H1 (cell line): Measurements from ENCODE around the gene CRISPLD2. TPM values are rescaled to one million over a fixed set of nuclear protein-coding genes. Genes with fewer than 3 reads are reported as not detected.
"Not testable (repeated sequence)": the region's sequence is repeated elsewhere in the genome, so short reads cannot be mapped to it uniquely, and the experiment has no call there.

Experiments
- CTCF ChIA-PET: fragments of 300-600 bp; sonication (Branson Sonifier 250); formaldehyde crosslinking; loops from one replicate; lab custom pipeline; 2021; ENCODE audit not compliant: partially characterized antibody; lab: Charles Lee
- POLR2A ChIA-PET: fragments of 300-600 bp; sonication (Branson Sonifier 250); formaldehyde crosslinking; loops from one replicate; lab custom pipeline; 2021; ENCODE audit warnings: inconsistent platforms; ENCODE audit not compliant: partially characterized antibody; lab: Charles Lee
- DNase-seq, 2 experiments: peaks; one replicate each; pipeline versions ENCODE4 v3.0.0 to v3.0.0-alpha.2; 2010 to 2022; ENCODE audit warnings: low spot score in 2 of 2, low read depth in 1 of 2, mixed read lengths in 1 of 2
- FAIRE-seq: peaks from 2 replicates; lab custom pipeline; 2011; peaks lifted over from hg19 to GRCh38; lab: Jason Lieb, UNC
- H2AFZ ChIP-seq: 2 replicates; pipeline ENCODE4 v1.8.1; 2012; ENCODE audit warnings: low read length, inconsistent platforms
- H2AK5ac ChIP-seq: 2 replicates; pipeline ENCODE4 v1.6.1; 2013; ENCODE audit warnings: low read depth, low read length
- H2BK120ac ChIP-seq: replicated peaks from 2 replicates; pipeline ENCODE3; 2013; ENCODE audit warnings: low read depth, low read length, inconsistent platforms
- H2BK12ac ChIP-seq: 2 replicates; pipeline ENCODE4 v1.6.1; 2013; ENCODE audit warnings: low read depth, low read length
- H2BK15ac ChIP-seq: 2 replicates; pipeline ENCODE4 v1.6.1; 2013; ENCODE audit warnings: low read length
- H2BK20ac ChIP-seq: 2 replicates; pipeline ENCODE4 v1.6.1; 2013; ENCODE audit warnings: low read length
- H2BK5ac ChIP-seq: 2 replicates; pipeline ENCODE4 v1.6.1; 2013; ENCODE audit warnings: low read depth, low read length
- H3K14ac ChIP-seq: 2 replicates; pipeline ENCODE4 v1.6.1; 2013; ENCODE audit warnings: inconsistent platforms; ENCODE audit not compliant: insufficient read length
- H3K18ac ChIP-seq: 2 replicates; pipeline ENCODE4 v1.6.1; 2013; ENCODE audit warnings: low read length; ENCODE audit errors: extremely low read depth
- H3K23ac ChIP-seq: 2 replicates; pipeline ENCODE4 v1.6.1; 2013; ENCODE audit warnings: inconsistent platforms; ENCODE audit not compliant: insufficient read length
- H3K23me2 ChIP-seq: 2 replicates; pipeline ENCODE4 v1.6.1; 2013; ENCODE audit warnings: low read depth, low read length
- H3K27ac ChIP-seq: 2 replicates; pipeline ENCODE4 v1.6.1; 2011; ENCODE audit warnings: low read depth, low read length, inconsistent platforms
- H3K27me3 ChIP-seq, 4 experiments: replicated peaks in 1 of 4; 1 replicate in 1 of 4; 2 replicates in 3 of 4; pipeline versions ENCODE4 v1.6.1 to v1.8.1; 2011 to 2013; ENCODE audit warnings: low read length in 3 of 4, mild to moderate bottlenecking in 3 of 4, inconsistent platforms in 2 of 4, mixed read lengths in 2 of 4, moderate library complexity in 1 of 4; ENCODE audit not compliant: control insufficient read depth in 3 of 4, insufficient read depth in 3 of 4; ENCODE audit errors: extremely low read depth in 1 of 4
- H3K36me3 ChIP-seq, 4 experiments: 2 replicates each; pipeline versions ENCODE4 v1.6.1 to v1.8.1; 2011 to 2013; ENCODE audit warnings: mild to moderate bottlenecking in 4 of 4, low read length in 3 of 4, moderate library complexity in 2 of 4, control low read depth in 1 of 4, inconsistent platforms in 1 of 4; ENCODE audit not compliant: insufficient read depth in 4 of 4, control insufficient read depth in 2 of 4
- H3K4ac ChIP-seq: replicated peaks from 2 replicates; pipeline ENCODE3; 2013; ENCODE audit warnings: low read length, low read depth, mixed read lengths, inconsistent platforms; ENCODE audit not compliant: insufficient read length
- H3K4me1 ChIP-seq, 4 experiments: replicated peaks in 1 of 4; 1 replicate in 1 of 4; 2 replicates in 3 of 4; pipeline versions ENCODE4 v1.6.1 to v1.8.1; 2011 to 2013; ENCODE audit warnings: low read length in 3 of 4, inconsistent platforms in 2 of 4, mixed read lengths in 1 of 4; ENCODE audit not compliant: insufficient read depth in 4 of 4, control insufficient read depth in 3 of 4
- H3K4me2 ChIP-seq, 2 experiments: 2 replicates each; pipeline versions ENCODE4 v1.6.1 to v1.8.1; 2011 to 2013; ENCODE audit warnings: low read depth in 2 of 2, low read length in 2 of 2, control low read depth in 1 of 2, inconsistent platforms in 1 of 2, mild to moderate bottlenecking in 1 of 2; ENCODE audit not compliant: insufficient read depth in 1 of 2
- H3K4me3 ChIP-seq, 4 experiments: fragments of 200-600, 300-600 bp in 1 of 4; sonication (generic), shearing (Covaris generic), sonication (Bioruptor Twin) in 1 of 4; 2 replicates each; pipeline versions ENCODE4 v1.5.1 to v1.8.1; 2011 to 2016; ENCODE audit warnings: low read length in 4 of 4, low read depth in 3 of 4, control low read depth in 2 of 4, inconsistent platforms in 2 of 4, mild to moderate bottlenecking in 2 of 4, mixed read lengths in 1 of 4, moderate library complexity in 1 of 4; ENCODE audit not compliant: insufficient read depth in 2 of 4; ENCODE audit errors: extremely low read depth in 1 of 4
- H3K56ac ChIP-seq: replicated peaks from 2 replicates; pipeline ENCODE3; 2013; ENCODE audit warnings: low read depth, mild to moderate bottlenecking, mixed read lengths, low read length, inconsistent platforms; ENCODE audit not compliant: insufficient read length
- H3K79me1 ChIP-seq: 2 replicates; pipeline ENCODE4 v1.6.1; 2013; ENCODE audit warnings: low read depth, low read length, control low read depth
- H3K79me2 ChIP-seq, 2 experiments: 2 replicates each; pipeline versions ENCODE4 v1.6.1 to v1.8.1; 2012 to 2013; ENCODE audit warnings: low read length in 2 of 2, mild to moderate bottlenecking in 2 of 2, inconsistent platforms in 1 of 2; ENCODE audit not compliant: insufficient read depth in 2 of 2, control insufficient read depth in 1 of 2
- H3K9ac ChIP-seq, 4 experiments: replicated peaks in 1 of 4; 1 replicate in 1 of 4; 2 replicates in 3 of 4; pipeline versions ENCODE4 v1.6.1 to v1.8.1; 2011 to 2013; ENCODE audit warnings: low read depth in 3 of 4, low read length in 3 of 4, control low read depth in 2 of 4, mild to moderate bottlenecking in 2 of 4, moderate library complexity in 2 of 4, inconsistent platforms in 1 of 4; ENCODE audit errors: extremely low read depth in 1 of 4
- H3K9me3 ChIP-seq, 2 experiments: 2 replicates each; pipeline versions ENCODE4 v1.6.1 to v1.8.1; 2012 to 2013; ENCODE audit warnings: mild to moderate bottlenecking in 2 of 2, moderate library complexity in 2 of 2, control low read depth in 1 of 2, inconsistent platforms in 1 of 2, low read depth in 1 of 2, low read length in 1 of 2, mixed read lengths in 1 of 2; ENCODE audit not compliant: insufficient read depth in 2 of 2
- H4K20me1 ChIP-seq, 2 experiments: replicated peaks in 1 of 2; 2 replicates each; pipeline versions ENCODE3 to v1.8.1; 2011 to 2013; ENCODE audit warnings: inconsistent platforms in 2 of 2, low read length in 2 of 2, mild to moderate bottlenecking in 1 of 2; ENCODE audit not compliant: insufficient read depth in 2 of 2, control insufficient read depth in 1 of 2
- H4K5ac ChIP-seq: 2 replicates; pipeline ENCODE4 v1.6.1; 2013; ENCODE audit warnings: low read length, low read depth, mixed read lengths, inconsistent platforms; ENCODE audit not compliant: insufficient read length
- H4K8ac ChIP-seq: 2 replicates; pipeline ENCODE4 v1.8.0; 2013; ENCODE audit warnings: mild to moderate bottlenecking, moderate library complexity, low read length, inconsistent platforms; ENCODE audit not compliant: insufficient read depth; ENCODE audit errors: extremely low read depth
- H4K91ac ChIP-seq: replicated peaks from 2 replicates; pipeline ENCODE3; 2013; ENCODE audit warnings: low read length, mixed read lengths, inconsistent platforms; ENCODE audit not compliant: insufficient read length
- WGBS, 2 experiments: shearing (Covaris generic) in 1 of 2; methylation state at CpG; one replicate each; pipeline versions ENCODE4 v1.1.6 to v1.1.7; 2013 to 2015; ENCODE audit warnings: low lambda C conversion rate in 2 of 2, mixed read lengths in 2 of 2, inconsistent platforms in 1 of 2, low coverage in 1 of 2, missing lambda C conversion rate in 1 of 2; ENCODE audit not compliant: insufficient replicate concordance in 2 of 2, insufficient coverage in 1 of 2, insufficient read length in 1 of 2; ENCODE audit errors: extremely low coverage in 1 of 2, missing lambda C conversion rate in 1 of 2; 5-methylcytosine and 5-hydroxymethylcytosine counted together
- polyA plus RNA-seq, 7 experiments: library from polyadenylated mRNA; depleted of rRNA in 3 of 7; stranded (reverse) in 5 of 7; unstranded in 2 of 7; fragments of >200 nt in 5 of 7; fragments of 200-250 nt in 2 of 7; gene quantifications; 1 replicate in 5 of 7; 2 replicates in 1 of 7; 4 replicates in 1 of 7; pipeline versions ENCODE4 v1.2.1 to v1.2.3, GENCODE V29; 2011 to 2013; ENCODE audit warnings: missing spikeins in 2 of 7, mixed read lengths in 2 of 7
- total RNA-seq: library from RNA; stranded (reverse); fragmentation: NEBNext Ultra II Directional; extraction: Animal tissue kit (Norgen Biotek cat#: 25700); gene quantifications from 2 replicates; pipeline ENCODE4 v1.2.1, GENCODE V29; 2021

CRISPLD2 gene
- total and polyA plus RNA-seq, 2 of the 8 experiments (the other 6 are each of a cell fraction or from before 2014, with no cell fraction given) = 2.7 to 5.1 TPM

GRCh38 chr16:84938616-84939015 lies 118.8 kb downstream of the CRISPLD2 start:
- not testable (repeated sequence) for FAIRE-seq, H3K56ac ChIP-seq, H2AFZ ChIP-seq, H3K23ac ChIP-seq, H3K9ac ChIP-seq, H3K4me1 ChIP-seq, H3K14ac ChIP-seq, H3K27ac ChIP-seq, DNase-seq, H4K5ac ChIP-seq, H3K79me1 ChIP-seq, H2BK5ac ChIP-seq, H3K27me3 ChIP-seq, H3K79me2 ChIP-seq, H3K36me3 ChIP-seq, H3K4ac ChIP-seq, H2BK15ac ChIP-seq, H2BK20ac ChIP-seq, H4K20me1 ChIP-seq, H4K8ac ChIP-seq, H2AK5ac ChIP-seq, H3K9me3 ChIP-seq, H4K91ac ChIP-seq, H3K23me2 ChIP-seq, H3K4me2 ChIP-seq, H2BK120ac ChIP-seq, H3K4me3 ChIP-seq, H3K18ac ChIP-seq, H2BK12ac ChIP-seq
- ChIA-PET CTCF (interaction anchor here (0.8 to 5.1 kb wide), 6 partner anchors 13 to 200 kb away, joined by 3 to 38 read pairs (median 3); no protein-coding TSS in a partner anchor), POLR2A (interaction anchor here (1.1 kb wide), 1 partner anchor 20 kb away, joined by 3 read pairs; no protein-coding TSS in a partner anchor)
- WGBS, 2 experiments = 87% methylated on average over 6 of the region's 6 CpGs; no CpG with 5 or more reads in 1 of the 2 experiments
